Osteocyte (in vitro differentiated cells): ENCODE measurements around the gene PALM. TPM values are rescaled to one million over a fixed set of nuclear protein-coding genes. Genes with fewer than 3 reads are reported as not detected.

Experiments
- DNase-seq: peaks from one replicate; pipeline ENCODE4 v3.0.0; 2021; ENCODE audit warnings: mixed read lengths; ENCODE audit not compliant: unreplicated experiment; ENCODE audit errors: extremely low spot score
- H3K27ac Mint-ChIP-seq: one replicate; pipeline ENCODE4 v1.8.0; 2021; ENCODE audit warnings: mild to moderate bottlenecking, mixed read lengths; ENCODE audit not compliant: unreplicated experiment
- H3K27me3 Mint-ChIP-seq: one replicate; pipeline ENCODE4 v1.8.0; 2021; ENCODE audit warnings: mixed read lengths; ENCODE audit not compliant: unreplicated experiment
- H3K36me3 Mint-ChIP-seq: one replicate; pipeline ENCODE4 v1.8.0; 2021; ENCODE audit warnings: mixed read lengths; ENCODE audit not compliant: unreplicated experiment
- H3K4me1 Mint-ChIP-seq: one replicate; pipeline ENCODE4 v1.8.0; 2021; ENCODE audit warnings: mixed read lengths; ENCODE audit not compliant: unreplicated experiment
- H3K4me3 Mint-ChIP-seq: one replicate; pipeline ENCODE4 v1.8.0; 2021; ENCODE audit warnings: mild to moderate bottlenecking, moderate library complexity, mixed read lengths; ENCODE audit not compliant: unreplicated experiment
- H3K9me3 Mint-ChIP-seq: one replicate; pipeline ENCODE4 v1.8.0; 2021; ENCODE audit warnings: mixed read lengths; ENCODE audit not compliant: unreplicated experiment
- total RNA-seq: library from RNA; stranded (reverse); gene quantifications from 2 replicates; pipeline ENCODE4 v1.2.1, GENCODE V29; 2021
- TF ChIP-seq, protein P1 (sequence below): fragments of 200-600 bp; sonication (generic); IDR thresholded peaks from 2 replicates; pipeline ENCODE4 v1.5.0; 2021; ENCODE audit warnings: antibody characterized with exemption, mild to moderate bottlenecking, moderate library complexity

The PALM gene
- total RNA-seq, 1 donor from 2014 or later: 236 TPM

DNA sequence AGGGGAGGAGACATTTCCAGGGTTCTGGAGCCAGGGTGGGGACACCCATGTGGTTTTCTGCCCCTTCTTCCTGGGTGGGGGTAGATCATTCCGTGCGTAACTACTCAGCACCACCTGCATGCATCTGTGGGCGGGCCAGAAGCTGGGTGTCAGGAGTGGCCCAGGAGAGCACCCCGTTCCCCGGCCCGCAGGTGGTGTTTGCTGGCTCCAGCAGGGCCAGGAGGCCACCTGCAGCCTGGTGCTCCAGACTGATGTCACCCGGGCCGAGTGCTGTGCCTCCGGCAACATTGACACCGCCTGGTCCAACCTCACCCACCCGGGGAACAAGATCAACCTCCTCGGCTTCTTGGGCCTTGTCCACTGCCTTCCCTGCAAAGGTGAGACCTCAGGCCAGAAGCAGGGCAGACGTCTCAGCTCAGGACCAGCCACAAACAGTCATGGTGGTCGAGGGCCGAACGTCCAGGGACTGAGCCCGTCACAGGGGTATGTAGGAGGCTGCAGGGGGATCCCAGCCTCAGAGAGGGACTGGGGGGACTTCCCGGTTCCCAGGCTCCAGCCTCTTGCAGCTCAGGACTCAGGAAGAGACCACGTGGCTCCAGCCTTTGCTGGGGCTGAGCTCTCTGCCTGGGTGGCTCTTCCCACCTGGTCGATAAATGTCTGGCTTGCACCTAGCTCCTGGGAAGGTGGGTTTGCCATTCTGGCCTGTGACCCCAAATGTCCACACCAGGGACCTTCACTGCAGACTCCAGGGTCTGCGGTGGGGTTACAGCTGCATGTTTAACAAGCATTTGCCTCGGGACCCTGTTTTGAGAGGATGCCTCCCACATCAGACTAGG lies 30.9 kb upstream of the PALM start:
- H3K4me1 Mint-ChIP-seq: peaks cover 31% of the 10 kb centered on the region
- peak; percentile 81 for DNase-seq
- no peaks in the 10 kb centered on the region for H3K36me3 Mint-ChIP-seq

DNA sequence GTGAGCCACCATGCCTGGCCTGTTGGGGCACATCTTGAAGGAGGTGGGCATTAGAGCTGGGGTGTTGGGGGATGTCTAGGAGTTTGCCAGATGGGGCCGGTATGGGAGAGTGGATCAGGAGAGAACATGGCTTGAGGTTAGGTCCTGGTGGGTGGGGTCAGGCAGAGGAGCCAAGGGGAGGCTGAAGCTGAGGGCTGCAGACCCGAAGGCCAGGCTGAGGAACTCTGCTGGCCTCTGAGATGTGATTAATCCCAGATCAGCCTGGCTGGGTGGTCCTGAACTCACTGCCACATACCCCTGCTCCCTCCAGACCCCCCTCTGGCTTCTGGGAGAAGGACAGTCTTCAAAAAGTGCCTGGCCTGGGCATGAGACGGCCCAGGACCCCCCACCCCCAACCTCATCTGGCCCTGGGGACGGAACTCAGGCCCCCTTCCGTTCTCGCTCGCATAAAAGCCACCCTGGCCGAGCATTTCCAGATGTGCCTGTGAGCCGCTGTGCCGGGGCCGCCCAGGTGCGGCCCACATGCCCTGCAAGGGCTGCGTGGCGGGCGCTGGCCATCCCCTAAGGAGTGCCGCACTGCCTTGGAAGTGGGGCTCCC lies 29.8 kb upstream of the PALM start:
- Mint-ChIP-seq H3K9me3 (no peaks in the 10 kb centered on the region), H3K27ac (peak overlapping the region; percentile 78), H3K4me1 (peaks cover 31% of the 10 kb centered on the region), H3K36me3 (no peaks in the 10 kb centered on the region), H3K27me3 (no peaks in the 10 kb centered on the region), H3K4me3 (peak overlapping the region; percentile 72)
- TF ChIP-seq, protein P1, sequence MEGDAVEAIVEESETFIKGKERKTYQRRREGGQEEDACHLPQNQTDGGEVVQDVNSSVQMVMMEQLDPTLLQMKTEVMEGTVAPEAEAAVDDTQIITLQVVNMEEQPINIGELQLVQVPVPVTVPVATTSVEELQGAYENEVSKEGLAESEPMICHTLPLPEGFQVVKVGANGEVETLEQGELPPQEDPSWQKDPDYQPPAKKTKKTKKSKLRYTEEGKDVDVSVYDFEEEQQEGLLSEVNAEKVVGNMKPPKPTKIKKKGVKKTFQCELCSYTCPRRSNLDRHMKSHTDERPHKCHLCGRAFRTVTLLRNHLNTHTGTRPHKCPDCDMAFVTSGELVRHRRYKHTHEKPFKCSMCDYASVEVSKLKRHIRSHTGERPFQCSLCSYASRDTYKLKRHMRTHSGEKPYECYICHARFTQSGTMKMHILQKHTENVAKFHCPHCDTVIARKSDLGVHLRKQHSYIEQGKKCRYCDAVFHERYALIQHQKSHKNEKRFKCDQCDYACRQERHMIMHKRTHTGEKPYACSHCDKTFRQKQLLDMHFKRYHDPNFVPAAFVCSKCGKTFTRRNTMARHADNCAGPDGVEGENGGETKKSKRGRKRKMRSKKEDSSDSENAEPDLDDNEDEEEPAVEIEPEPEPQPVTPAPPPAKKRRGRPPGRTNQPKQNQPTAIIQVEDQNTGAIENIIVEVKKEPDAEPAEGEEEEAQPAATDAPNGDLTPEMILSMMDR: no peak
- DNase-seq: no peak

More for the DNA sequence above, 30.9 kb upstream of the PALM start:
- Mint-ChIP-seq H3K9me3 (no peaks in the 10 kb centered on the region), H3K4me3 (peak overlapping the region; percentile 72), H3K27ac (peak overlapping the region; percentile 78), H3K27me3 (no peaks in the 10 kb centered on the region)
- TF ChIP-seq, protein P1: no peak

DNA sequence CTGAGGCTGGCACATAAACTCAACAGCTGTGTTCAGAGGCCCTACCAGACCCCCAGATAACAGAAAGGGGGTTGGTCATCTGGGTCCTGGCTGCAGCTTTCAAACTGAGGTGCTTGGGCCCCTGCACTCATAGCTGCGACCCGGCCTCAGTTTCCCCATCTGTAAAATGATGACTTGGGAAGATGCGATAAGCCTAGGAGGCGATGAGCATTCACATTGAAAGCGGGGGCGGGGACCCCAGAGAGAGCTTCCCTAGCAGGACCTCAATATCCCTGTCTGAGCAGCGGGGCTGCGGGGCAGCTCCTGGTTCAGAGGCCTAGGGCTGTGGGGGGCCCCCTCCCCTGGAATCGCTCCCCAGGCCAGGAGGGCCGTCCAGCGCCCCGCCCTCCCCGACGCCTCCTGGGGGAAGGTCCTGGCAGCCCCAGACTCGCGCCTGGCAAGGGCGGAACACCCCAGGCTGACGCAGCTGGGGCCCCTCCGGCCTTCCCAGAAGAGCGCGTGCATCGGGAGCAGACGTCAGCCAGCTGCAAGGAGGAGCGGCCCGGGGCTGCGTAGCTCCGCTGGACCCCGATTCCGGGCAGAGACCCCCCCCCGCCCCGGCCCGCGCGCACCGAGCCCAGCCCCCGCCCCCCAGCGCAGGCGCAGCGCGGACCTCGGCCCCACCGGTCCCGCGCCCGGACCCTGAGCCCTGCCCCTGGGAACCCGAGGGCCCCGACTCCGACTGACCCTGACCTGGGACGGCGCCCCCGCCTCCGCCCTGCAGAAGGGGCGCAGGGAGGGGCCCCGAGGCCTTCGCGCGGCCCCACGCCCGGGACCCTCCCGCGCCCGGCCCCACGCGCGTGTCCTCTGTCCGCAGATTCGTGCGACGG lies 29.1 kb upstream of the PALM start:
- H3K9me3 Mint-ChIP-seq: no peaks in the 10 kb centered on the region
- TF ChIP-seq, protein P1: no peak
- no peaks in the 10 kb centered on the region for H3K36me3 Mint-ChIP-seq
- H3K27ac Mint-ChIP-seq: peak overlapping the region; percentile 78
- H3K4me1 Mint-ChIP-seq: peaks cover 31% of the 10 kb centered on the region
- H3K27me3 Mint-ChIP-seq: no peaks in the 10 kb centered on the region
- H3K4me3 Mint-ChIP-seq: peak overlapping the region; percentile 72
- no peak for DNase-seq

DNA sequence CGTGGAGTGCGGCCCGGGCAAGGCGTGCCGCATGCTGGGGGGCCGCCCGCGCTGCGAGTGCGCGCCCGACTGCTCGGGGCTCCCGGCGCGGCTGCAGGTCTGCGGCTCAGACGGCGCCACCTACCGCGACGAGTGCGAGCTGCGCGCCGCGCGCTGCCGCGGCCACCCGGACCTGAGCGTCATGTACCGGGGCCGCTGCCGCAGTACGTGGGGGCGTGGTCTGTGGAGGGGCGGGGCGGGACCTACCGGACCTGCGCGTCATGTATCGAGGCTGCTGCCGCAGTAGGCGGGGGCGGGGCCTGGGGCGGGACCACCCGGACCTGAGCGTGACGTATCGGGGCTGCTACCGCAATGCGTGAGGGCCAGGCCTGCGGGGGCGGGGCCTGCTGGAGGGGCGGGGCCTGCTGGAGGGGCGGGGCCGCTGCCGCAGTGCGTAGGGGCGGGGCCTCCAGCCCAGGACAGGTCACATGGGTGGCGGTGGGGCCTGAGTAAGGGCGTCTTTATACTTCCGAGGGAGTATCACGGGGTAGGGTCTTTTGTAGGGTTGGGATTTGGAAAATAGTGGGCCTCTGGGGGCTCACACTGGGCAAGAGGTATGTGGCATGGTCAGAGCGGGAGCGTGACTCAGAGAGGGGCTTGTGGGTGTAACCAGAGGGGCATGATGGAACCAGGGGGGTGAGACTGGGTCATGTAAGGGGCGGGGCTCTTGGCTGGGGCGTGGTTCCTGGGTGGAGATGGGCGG lies 28.3 kb upstream of the PALM start:
- Mint-ChIP-seq H3K27me3 (no peaks in the 10 kb centered on the region), H3K9me3 (no peaks in the 10 kb centered on the region), H3K4me3 (peak overlapping the region; percentile 93), H3K4me1 (peaks cover 27% of the 10 kb centered on the region), H3K27ac (peak overlapping the region; percentile 100), H3K36me3 (no peaks in the 10 kb centered on the region)
- TF ChIP-seq, protein P1: peak; percentile 59
- peak; percentile 100 for DNase-seq
